Left renal cortex interstitium (tissue), 4 donors: ENCODE measurements around the gene TNN. TPM values are rescaled to one million over a fixed set of nuclear protein-coding genes. Genes with fewer than 3 reads are reported as not detected.

ENCODE experiments used
- DNase-seq, 4 donors: peaks; one replicate each; pipeline ENCODE4 v3.0.0-alpha.2; 2013; ENCODE audit warnings: low read depth in 4 of 4, low spot score in 2 of 4, missing footprints in 1 of 4
- polyA plus RNA-seq, 4 donors: library from polyadenylated mRNA; unstranded; fragments of 120-200 nt; gene quantifications; one replicate each; pipeline ENCODE4 v1.2.1, GENCODE V29; 2013; ENCODE audit not compliant: insufficient read length in 4 of 4

The TNN gene
- polyA plus RNA-seq, 4 donors = 2.4 to 3.0 (median 2.9) TPM

- DNase-seq = no peak
Observed at GRCh38 chr1:175197531-175197930, 129.9 kb downstream of the TNN start.

Other genes starting within 250 kb of the TNN start
- gene CACYBP, start 67.9 kb upstream of the TNN start, polyA plus RNA-seq = 100 to 1,000 TPM; 109 to 130 (median 128) TPM
- gene MRPS14, start 44.4 kb upstream of the TNN start, polyA plus RNA-seq = 10 to 100 TPM; 48.1 to 52.6 (median 50.2) TPM
- 10 to 100 TPM; 13.0 to 17.8 (median 14.9) TPM for gene KIAA0040, start 124.9 kb downstream of the TNN start, polyA plus RNA-seq